ENCODE measurements around the gene MPDZ.

Gene MPDZ, protein sequence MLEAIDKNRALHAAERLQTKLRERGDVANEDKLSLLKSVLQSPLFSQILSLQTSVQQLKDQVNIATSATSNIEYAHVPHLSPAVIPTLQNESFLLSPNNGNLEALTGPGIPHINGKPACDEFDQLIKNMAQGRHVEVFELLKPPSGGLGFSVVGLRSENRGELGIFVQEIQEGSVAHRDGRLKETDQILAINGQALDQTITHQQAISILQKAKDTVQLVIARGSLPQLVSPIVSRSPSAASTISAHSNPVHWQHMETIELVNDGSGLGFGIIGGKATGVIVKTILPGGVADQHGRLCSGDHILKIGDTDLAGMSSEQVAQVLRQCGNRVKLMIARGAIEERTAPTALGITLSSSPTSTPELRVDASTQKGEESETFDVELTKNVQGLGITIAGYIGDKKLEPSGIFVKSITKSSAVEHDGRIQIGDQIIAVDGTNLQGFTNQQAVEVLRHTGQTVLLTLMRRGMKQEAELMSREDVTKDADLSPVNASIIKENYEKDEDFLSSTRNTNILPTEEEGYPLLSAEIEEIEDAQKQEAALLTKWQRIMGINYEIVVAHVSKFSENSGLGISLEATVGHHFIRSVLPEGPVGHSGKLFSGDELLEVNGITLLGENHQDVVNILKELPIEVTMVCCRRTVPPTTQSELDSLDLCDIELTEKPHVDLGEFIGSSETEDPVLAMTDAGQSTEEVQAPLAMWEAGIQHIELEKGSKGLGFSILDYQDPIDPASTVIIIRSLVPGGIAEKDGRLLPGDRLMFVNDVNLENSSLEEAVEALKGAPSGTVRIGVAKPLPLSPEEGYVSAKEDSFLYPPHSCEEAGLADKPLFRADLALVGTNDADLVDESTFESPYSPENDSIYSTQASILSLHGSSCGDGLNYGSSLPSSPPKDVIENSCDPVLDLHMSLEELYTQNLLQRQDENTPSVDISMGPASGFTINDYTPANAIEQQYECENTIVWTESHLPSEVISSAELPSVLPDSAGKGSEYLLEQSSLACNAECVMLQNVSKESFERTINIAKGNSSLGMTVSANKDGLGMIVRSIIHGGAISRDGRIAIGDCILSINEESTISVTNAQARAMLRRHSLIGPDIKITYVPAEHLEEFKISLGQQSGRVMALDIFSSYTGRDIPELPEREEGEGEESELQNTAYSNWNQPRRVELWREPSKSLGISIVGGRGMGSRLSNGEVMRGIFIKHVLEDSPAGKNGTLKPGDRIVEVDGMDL (N-terminal part only)

DNA sequence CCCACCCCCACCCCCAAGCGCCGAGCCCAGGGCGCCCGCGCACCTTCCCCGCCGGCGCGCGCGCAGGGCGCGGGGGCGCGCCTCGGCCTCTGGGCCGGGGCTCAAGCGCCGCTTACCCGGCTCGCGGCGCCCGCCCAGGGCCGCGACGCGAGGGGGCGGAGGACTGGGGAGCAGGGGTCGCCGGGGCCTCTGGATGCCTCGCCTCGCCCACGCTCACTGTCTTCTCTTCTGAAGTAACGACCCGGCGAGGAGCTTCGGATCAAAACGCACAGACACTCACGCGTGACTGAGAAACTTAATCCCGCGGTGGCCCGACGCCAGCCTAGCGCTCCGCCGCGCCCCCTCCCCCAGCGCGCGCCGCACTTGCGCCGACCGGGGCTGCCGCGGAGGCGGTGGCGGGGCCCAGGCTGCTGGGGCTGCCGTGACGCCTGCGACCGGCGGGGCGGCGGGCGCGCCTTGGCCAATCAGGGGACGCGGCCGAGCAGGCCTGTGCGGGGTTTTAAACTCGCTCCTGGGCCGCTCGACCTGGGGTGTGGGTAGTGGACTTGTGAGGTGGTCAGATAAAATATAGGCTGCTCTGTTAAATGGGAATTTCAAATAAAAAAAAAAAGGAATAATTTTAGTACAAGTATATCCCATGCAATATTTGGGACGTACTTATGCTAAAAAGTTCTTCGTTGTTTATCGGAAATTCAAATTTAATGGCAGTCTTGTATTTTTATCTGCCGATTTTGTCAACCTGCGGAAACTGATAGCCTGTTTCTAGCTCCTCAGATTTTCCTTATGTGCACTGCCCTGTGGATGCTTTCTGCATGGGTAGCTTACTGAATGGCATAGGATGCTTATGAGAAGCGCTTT, at the start of gene MPDZ:
Gene MPDZ (minus strand): TSS at position 409 of the 858 bp plus-strand sequence. CDS start 29,377 bp downstream, outside the sequence.
- TF ChIP-seq, protein P1, sequence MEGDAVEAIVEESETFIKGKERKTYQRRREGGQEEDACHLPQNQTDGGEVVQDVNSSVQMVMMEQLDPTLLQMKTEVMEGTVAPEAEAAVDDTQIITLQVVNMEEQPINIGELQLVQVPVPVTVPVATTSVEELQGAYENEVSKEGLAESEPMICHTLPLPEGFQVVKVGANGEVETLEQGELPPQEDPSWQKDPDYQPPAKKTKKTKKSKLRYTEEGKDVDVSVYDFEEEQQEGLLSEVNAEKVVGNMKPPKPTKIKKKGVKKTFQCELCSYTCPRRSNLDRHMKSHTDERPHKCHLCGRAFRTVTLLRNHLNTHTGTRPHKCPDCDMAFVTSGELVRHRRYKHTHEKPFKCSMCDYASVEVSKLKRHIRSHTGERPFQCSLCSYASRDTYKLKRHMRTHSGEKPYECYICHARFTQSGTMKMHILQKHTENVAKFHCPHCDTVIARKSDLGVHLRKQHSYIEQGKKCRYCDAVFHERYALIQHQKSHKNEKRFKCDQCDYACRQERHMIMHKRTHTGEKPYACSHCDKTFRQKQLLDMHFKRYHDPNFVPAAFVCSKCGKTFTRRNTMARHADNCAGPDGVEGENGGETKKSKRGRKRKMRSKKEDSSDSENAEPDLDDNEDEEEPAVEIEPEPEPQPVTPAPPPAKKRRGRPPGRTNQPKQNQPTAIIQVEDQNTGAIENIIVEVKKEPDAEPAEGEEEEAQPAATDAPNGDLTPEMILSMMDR (conservative IDR thresholded peaks at IDR 0.05; ENCODE audit: control insufficient read depth, insufficient read depth, low read depth, low read length): no peak
- DNase-seq (ENCODE audit: low read depth): peak; percentile 63
- H3K4me3 ChIP-seq (ENCODE audit: control insufficient read depth, low read depth, low read length): peak within 1 kb of the TSS; percentile 75

DNA sequence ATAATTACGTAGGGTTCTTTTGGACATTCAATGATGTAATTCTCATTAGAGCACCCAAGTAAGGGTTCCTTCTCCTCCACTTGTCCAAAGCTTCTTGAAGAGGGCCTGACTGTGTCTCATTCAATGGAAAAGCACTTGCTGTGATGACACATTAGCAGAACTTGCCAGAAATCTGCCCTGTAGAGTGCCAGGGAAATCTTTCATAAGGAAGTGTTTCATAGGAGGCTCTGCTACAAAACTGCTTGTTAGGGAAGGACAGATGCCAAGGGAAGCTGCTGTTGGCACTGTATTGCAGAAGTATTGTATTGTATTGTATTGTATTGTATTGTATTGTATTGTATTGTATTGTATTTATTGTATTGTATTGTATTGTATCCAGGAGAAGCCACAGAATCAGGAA, 45.5 kb upstream of the MPDZ start:
- TF ChIP-seq, protein P1 (conservative IDR thresholded peaks at IDR 0.05; ENCODE audit: control insufficient read depth, insufficient read depth, low read depth, low read length): no peak
- H3K4me3 ChIP-seq (ENCODE audit: control insufficient read depth, low read depth, low read length): no peak overlapping the region
- DNase-seq (ENCODE audit: low read depth): peak; percentile 21

DNA sequence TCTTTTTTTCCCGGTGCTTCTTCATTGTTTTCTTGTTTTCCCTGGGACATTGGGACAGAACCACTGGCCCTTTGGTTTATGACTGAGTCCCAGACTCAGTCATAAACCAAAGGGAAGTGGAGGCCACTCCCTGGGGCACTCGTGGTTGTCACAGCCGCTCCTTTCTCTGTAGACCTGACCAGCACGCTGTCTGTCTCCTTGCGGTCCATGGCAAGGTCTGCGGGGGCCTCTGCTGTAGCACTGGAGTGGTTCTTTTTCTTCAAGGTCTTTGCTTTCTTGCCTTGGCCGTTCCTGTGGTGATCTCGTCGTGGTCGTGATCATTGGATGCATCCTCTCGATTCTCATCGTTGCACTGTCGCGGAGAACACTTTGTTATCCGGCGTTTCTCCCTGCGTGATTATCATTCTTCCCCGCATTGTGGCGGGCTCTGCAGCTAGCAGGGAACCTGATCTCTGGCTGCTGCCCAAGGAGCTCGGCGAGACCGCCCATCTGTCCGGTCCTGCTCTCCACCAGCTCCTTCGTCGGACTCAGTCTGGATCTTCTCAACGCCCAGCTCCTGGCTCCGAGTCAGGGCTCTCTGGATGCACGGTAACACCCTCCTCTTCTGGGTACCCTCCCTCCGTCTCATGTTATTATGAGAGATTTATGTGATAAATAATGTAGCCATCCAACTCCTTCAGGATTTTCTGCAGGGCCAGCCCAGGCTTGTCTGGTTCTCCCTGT, 43.5 kb upstream of the MPDZ start:
- TF ChIP-seq, protein P1 (conservative IDR thresholded peaks at IDR 0.05; ENCODE audit: control insufficient read depth, insufficient read depth, low read depth, low read length): no peak
- DNase-seq (ENCODE audit: low read depth): no peak
- no peak overlapping the region for H3K4me3 ChIP-seq (ENCODE audit: control insufficient read depth, low read depth, low read length)

DNA sequence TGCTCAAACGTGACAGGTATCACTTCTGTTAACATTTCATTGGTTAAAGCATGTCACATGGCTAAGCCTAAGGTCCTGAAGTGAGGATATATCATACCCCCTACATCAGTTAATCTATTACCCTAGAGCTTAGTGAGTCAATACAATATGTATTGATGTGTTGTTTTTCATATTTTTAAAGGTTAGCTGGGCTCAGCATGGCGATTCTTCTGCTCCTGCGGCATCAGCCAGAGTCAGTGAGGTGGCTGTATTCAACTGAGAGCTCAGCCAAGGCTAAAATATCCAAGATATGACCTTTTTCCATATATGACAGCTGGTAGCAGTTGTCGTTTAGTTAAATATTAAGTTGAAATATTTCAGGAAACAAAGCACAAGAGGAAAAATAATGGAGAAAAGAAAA, 38.5 kb upstream of the MPDZ start:
- H3K4me3 ChIP-seq (ENCODE audit: control insufficient read depth, low read depth, low read length): no peak overlapping the region
- TF ChIP-seq, protein P1 (conservative IDR thresholded peaks at IDR 0.05; ENCODE audit: control insufficient read depth, insufficient read depth, low read depth, low read length): no peak
- DNase-seq (ENCODE audit: low read depth): no peak

DNA sequence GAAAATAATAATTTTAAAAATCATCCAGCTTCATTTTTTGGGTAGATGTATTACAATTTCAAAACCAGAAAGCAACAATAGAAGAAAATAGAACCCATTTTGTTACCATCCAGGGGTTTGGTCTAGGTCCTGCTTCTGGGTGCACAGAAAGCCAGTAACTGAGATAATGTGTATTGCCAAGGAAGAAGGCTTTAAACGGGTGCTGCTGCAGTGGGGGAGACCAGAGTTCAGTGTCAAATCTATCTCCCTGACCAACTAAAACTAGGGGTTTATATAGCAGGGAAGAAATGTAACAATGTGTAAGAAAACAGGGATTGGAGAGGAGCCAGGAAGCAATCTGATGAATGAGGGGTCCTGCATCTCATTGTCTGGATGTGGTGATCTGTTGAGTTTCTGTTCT, 17.5 kb upstream of the MPDZ start:
- H3K4me3 ChIP-seq (ENCODE audit: control insufficient read depth, low read depth, low read length): no peak overlapping the region
- DNase-seq (ENCODE audit: low read depth): no peak
- TF ChIP-seq, protein P1 (conservative IDR thresholded peaks at IDR 0.05; ENCODE audit: control insufficient read depth, insufficient read depth, low read depth, low read length): no peak
